GM12878 (cell line): ENCODE data around the gene DCUN1D3. TPM values are rescaled to one million over a fixed set of nuclear protein-coding genes. Genes with fewer than 3 reads are reported as not detected.

Experiments
- ATAC-seq: fragments of 200-7000 bp; cut with Tn5 transposase; 3 replicates; pipeline ENCODE4 v1.9.1; 2020; ENCODE audit warnings: mild to moderate bottlenecking, moderate library complexity
- BruUV-seq: library from RNA; stranded (reverse); fragments of 400-500 nt; replicated peaks from 2 replicates; lab custom pipeline; 2021; lab: Mats Ljungman, UMichigan
- CTCF ChIA-PET: fragments of 300-600 bp; sonication (Branson Sonifier 250); formaldehyde crosslinking; extraction: SDS; loops from one replicate; lab custom pipeline; 2021; ENCODE audit warnings: inconsistent platforms; lab: Yijun Ruan, JAX
- POLR2A ChIA-PET: fragments of 350-600 bp; formaldehyde crosslinking; extraction: SDS; loops from one replicate; lab custom pipeline; 2021; ENCODE audit warnings: inconsistent platforms; lab: Charles Lee
- RAD21 ChIA-PET: fragments of 300-600 bp; sonication (Branson Sonifier 250); formaldehyde crosslinking; loops from one replicate; lab custom pipeline; 2023; ENCODE audit warnings: antibody characterized with exemption; ENCODE audit not compliant: unreplicated experiment; lab: Charles Lee
- SMC1A ChIA-PET: fragments of 300-600 bp; sonication (Branson Sonifier 250); formaldehyde crosslinking; loops from one replicate; lab custom pipeline; 2023; ENCODE audit not compliant: unreplicated experiment, uncharacterized antibody; lab: Charles Lee
- DNase-seq: peaks from one replicate; pipeline ENCODE4 v3.0.0-alpha.2; 2011; ENCODE audit warnings: low read depth, low spot score
- FAIRE-seq: peaks from 3 replicates; lab custom pipeline; 2011; peaks lifted over from hg19 to GRCh38; lab: Jason Lieb, UNC
- H2AFZ ChIP-seq: 2 replicates; pipeline ENCODE4 v1.6.0; 2011; ENCODE audit warnings: low read depth, low read length, control low read depth; ENCODE audit not compliant: control insufficient read depth
- H3K27ac ChIP-seq: 2 replicates; pipeline ENCODE4 v1.5.1; 2011; ENCODE audit warnings: control low read depth; ENCODE audit not compliant: control insufficient read depth, insufficient read depth
- H3K27me3 ChIP-seq, 2 experiments: replicated peaks in 1 of 2; 2 replicates each; pipeline versions ENCODE4 v1.6.0 to v1.6.1; 2011; ENCODE audit warnings: low read length in 1 of 2; ENCODE audit not compliant: control insufficient read depth in 2 of 2, insufficient read depth in 2 of 2
- H3K36me3 ChIP-seq, 2 experiments: 2 replicates each; pipeline ENCODE4 v1.5.1; 2011; ENCODE audit warnings: low read length in 1 of 2; ENCODE audit not compliant: control insufficient read depth in 2 of 2, insufficient read depth in 2 of 2
- H3K4me1 ChIP-seq: 2 replicates; pipeline ENCODE4 v1.6.1; 2011; ENCODE audit warnings: mild to moderate bottlenecking, low read length, moderate library complexity, mixed read lengths; ENCODE audit not compliant: control insufficient read depth, insufficient read depth
- H3K4me2 ChIP-seq: 2 replicates; pipeline ENCODE4 v1.6.0; 2011; ENCODE audit warnings: control low read depth; ENCODE audit not compliant: control insufficient read depth, insufficient read depth
- H3K4me3 ChIP-seq: fragments of 200-600 bp; sonication (generic); 2 replicates; pipeline ENCODE4 v1.5.1; 2016
- H3K79me2 ChIP-seq: 2 replicates; pipeline ENCODE4 v1.6.0; 2011; ENCODE audit warnings: low read length; ENCODE audit not compliant: control insufficient read depth, insufficient read depth
- H3K9ac ChIP-seq: 2 replicates; pipeline ENCODE4 v1.8.0; 2011; ENCODE audit warnings: low read length, control low read depth, mixed read lengths; ENCODE audit not compliant: control insufficient read depth, insufficient read depth
- H3K9me3 ChIP-seq: replicated peaks from 3 replicates; pipeline ENCODE4 v1.5.1; 2011; ENCODE audit warnings: mild to moderate bottlenecking, low read length; ENCODE audit not compliant: control insufficient read depth, insufficient read depth
- H4K20me1 ChIP-seq: 2 replicates; pipeline ENCODE4 v1.6.0; 2011; ENCODE audit not compliant: control insufficient read depth, insufficient read depth
- BHLHE40 ChIP-seq, 2 experiments: fragments of 450-650 bp in 1 of 2; IDR thresholded peaks; 2 replicates each; pipeline ENCODE4 v1.6.1; 2011 to 2017; ENCODE audit warnings: low read depth in 2 of 2, borderline replicate concordance in 1 of 2, improper control_type of control experiment in 1 of 2, low read length in 1 of 2, mild to moderate bottlenecking in 1 of 2
- MEF2B ChIP-seq: fragments of 450-650 bp; IDR thresholded peaks from 2 replicates; pipeline ENCODE4 v1.6.1; 2018; ENCODE audit warnings: mild to moderate bottlenecking, moderate library complexity; ENCODE audit not compliant: partially characterized antibody, poor library complexity, severe bottlenecking
- NR2C2 ChIP-seq: IDR thresholded peaks from 2 replicates; pipeline ENCODE4 v1.6.1; 2011; ENCODE audit warnings: borderline replicate concordance, low read depth; ENCODE audit not compliant: control insufficient read depth, insufficient read length
- RFX5 ChIP-seq: IDR thresholded peaks from 2 replicates; pipeline ENCODE4 v1.6.1; 2011; ENCODE audit warnings: low read depth, low read length, improper control_type of control experiment
- SMAD1 ChIP-seq: fragments of 450-650 bp; IDR thresholded peaks from 2 replicates; pipeline ENCODE4 v1.6.1; 2018; ENCODE audit warnings: mild to moderate bottlenecking, low read depth; ENCODE audit not compliant: partially characterized antibody
- ZSCAN29 ChIP-seq: fragments of 450-650 bp; IDR thresholded peaks from 2 replicates; pipeline ENCODE4 v1.6.1; 2017; ENCODE audit warnings: mild to moderate bottlenecking, moderate library complexity
- WGBS: methylation state at CpG from one replicate; pipeline ENCODE4 v1.1.6; 2016; ENCODE audit warnings: low lambda C conversion rate; ENCODE audit not compliant: insufficient replicate concordance, insufficient coverage; ENCODE audit errors: missing lambda C conversion rate; 5-methylcytosine and 5-hydroxymethylcytosine counted together
- in situ Hi-C: fragments of 300-500 bp; cut with MboI; formaldehyde crosslinking; loops from 9 replicates; pipeline ENCODE4 v1.14.3; 2018; ENCODE audit warnings: mixed read lengths
- intact Hi-C: fragments of 100-400 bp; cut with micrococcal nuclease; formaldehyde crosslinking; loops from one replicate; pipeline ENCODE4 v1.14.2; 2022; ENCODE audit not compliant: unreplicated experiment
- polyA plus RNA-seq, 11 experiments: library from polyadenylated mRNA; depleted of rRNA in 4 of 11; unstranded in 6 of 11; stranded (reverse) in 5 of 11; fragments of >200 nt; fragmentation: Nextera tagmentation in 4 of 11; fragmentation: Illumina TruSeq in 1 of 11; extraction: Ambion mirVana in 4 of 11; extraction: Trizol in 1 of 11; gene quantifications; 1 replicate in 1 of 11; 2 replicates in 10 of 11; pipeline versions ENCODE4 v1.2.1 to v1.2.3, GENCODE V29; 2011 to 2016; ENCODE audit warnings: inconsistent platforms in 2 of 11, missing spikeins in 2 of 11, low read depth in 1 of 11
- total RNA-seq, 4 experiments: library from RNA; depleted of rRNA in 3 of 4; stranded (reverse); fragments of >200 nt in 3 of 4; fragmentation: Illumina TruSeq in 1 of 4; extraction: Trizol in 1 of 4; gene quantifications; 2 replicates each; pipeline versions ENCODE4 v1.2.1 to v1.2.3, GENCODE V29; 2013 to 2021
- TF ChIP-seq, protein P1 (sequence below): fragments of 450-650 bp; IDR thresholded peaks from 2 replicates; pipeline ENCODE4 v1.6.1; 2018; ENCODE audit warnings: mild to moderate bottlenecking, low read depth, moderate library complexity; ENCODE audit not compliant: partially characterized antibody
- TF ChIP-seq, protein P2 (sequence below): fragments of 450-650 bp; conservative IDR thresholded peaks from 2 replicates; pipeline ENCODE4 v1.6.1; 2017; ENCODE audit warnings: mild to moderate bottlenecking, moderate library complexity

Gene DCUN1D3
- total and polyA plus RNA-seq, 10 of the 15 experiments (the other 5 are each of a cell fraction or from before 2014, with no cell fraction given): 0.47 to 4.5 (median 1.9) TPM

DNA sequence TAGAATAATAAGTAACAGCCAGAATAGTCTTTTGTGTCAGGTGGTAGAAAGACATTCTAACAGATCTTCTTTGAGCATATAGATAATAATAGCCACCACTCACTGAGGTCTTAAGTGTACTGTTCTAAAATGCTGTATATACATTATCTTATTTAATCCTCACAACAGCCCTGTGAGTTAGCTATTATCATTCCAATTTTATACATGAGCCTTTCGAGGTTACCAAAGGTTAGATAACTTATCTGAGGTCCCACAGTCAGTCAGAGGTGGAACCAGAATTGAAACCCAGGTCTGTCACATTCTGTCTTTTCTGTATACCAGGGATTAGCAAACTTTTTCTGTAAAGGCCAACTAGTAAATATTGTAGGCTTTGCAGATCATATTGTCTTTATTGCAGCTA is 70.6 kb downstream of the DCUN1D3 start (continued):
- TF ChIP-seq, protein P1, sequence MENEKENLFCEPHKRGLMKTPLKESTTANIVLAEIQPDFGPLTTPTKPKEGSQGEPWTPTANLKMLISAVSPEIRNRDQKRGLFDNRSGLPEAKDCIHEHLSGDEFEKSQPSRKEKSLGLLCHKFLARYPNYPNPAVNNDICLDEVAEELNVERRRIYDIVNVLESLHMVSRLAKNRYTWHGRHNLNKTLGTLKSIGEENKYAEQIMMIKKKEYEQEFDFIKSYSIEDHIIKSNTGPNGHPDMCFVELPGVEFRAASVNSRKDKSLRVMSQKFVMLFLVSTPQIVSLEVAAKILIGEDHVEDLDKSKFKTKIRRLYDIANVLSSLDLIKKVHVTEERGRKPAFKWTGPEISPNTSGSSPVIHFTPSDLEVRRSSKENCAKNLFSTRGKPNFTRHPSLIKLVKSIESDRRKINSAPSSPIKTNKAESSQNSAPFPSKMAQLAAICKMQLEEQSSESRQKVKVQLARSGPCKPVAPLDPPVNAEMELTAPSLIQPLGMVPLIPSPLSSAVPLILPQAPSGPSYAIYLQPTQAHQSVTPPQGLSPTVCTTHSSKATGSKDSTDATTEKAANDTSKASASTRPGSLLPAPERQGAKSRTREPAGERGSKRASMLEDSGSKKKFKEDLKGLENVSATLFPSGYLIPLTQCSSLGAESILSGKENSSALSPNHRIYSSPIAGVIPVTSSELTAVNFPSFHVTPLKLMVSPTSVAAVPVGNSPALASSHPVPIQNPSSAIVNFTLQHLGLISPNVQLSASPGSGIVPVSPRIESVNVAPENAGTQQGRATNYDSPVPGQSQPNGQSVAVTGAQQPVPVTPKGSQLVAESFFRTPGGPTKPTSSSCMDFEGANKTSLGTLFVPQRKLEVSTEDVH: no peak

DNA sequence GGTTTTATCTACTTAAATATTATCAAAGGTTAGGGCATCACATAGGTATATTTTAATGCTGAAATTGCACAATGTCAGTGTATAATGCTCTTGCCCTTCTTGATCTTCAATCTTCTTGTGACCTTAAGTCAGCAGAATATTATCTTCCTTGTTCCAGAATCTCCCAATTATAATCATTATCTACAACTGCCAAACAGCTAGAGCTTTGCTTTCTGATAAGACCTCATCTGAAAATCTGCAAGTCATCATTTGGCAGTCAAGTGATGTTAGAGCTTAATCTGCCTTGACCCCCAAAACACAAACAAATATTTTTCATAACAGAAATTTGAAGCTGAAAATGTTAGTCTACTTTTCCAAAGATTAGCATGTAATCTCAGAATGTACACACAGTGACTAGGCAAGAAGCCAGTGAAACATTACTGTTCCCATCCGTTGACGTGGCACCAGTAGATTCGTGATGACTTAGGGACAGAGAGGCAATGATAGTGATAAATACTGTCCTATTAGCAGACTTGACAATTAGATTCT is 74.1 kb downstream of the DCUN1D3 start:
- intact Hi-C loops: no loop called here
- in situ Hi-C loops: no loop called here
- Histone ChIP-seq H3K79me2 (no peaks in the 10 kb centered on the region), H3K4me3 (no peak overlapping the region), H3K27ac (no peak overlapping the region), H3K9ac (no peak overlapping the region), H3K4me1 (peaks cover 8% of the 10 kb centered on the region), H4K20me1 (no peaks in the 10 kb centered on the region), H3K4me2 (no peak overlapping the region), H3K9me3 (no peaks in the 10 kb centered on the region), H3K27me3 (no peaks in the 10 kb centered on the region), H3K36me3 (no peaks in the 10 kb centered on the region), H2AFZ (no peak overlapping the region)
- POLR2A ChIA-PET: no interaction called here
- no peak for ATAC-seq
- SMC1A ChIA-PET: interaction anchor here (1.7 kb wide), 1 partner anchor 10 kb away, joined by 8 read pairs; no protein-coding TSS in a partner anchor
- RAD21 ChIA-PET: no interaction called here
- no peak for FAIRE-seq
- CTCF ChIA-PET: interaction anchor here (0.8 to 1.3 kb wide), 2 partner anchors 22 to 51 kb away, joined by 3 to 7 read pairs; no protein-coding TSS in a partner anchor
- BruUV-seq: no TSS peak
- no peak for DNase-seq
- 98% methylated on average over 3 of the region's 3 CpGs for WGBS
- TF ChIP-seq RFX5 (no peak), MEF2B (no peak), NR2C2 (no peak), ZSCAN29 (no peak), BHLHE40 (IDR thresholded peaks at IDR 0.05; ENCODE audit: borderline replicate concordance in 1 of 2, low read depth in 2 of 2, low read length in 1 of 2) (no peak), SMAD1 (no peak)
- TF ChIP-seq, protein P2, sequence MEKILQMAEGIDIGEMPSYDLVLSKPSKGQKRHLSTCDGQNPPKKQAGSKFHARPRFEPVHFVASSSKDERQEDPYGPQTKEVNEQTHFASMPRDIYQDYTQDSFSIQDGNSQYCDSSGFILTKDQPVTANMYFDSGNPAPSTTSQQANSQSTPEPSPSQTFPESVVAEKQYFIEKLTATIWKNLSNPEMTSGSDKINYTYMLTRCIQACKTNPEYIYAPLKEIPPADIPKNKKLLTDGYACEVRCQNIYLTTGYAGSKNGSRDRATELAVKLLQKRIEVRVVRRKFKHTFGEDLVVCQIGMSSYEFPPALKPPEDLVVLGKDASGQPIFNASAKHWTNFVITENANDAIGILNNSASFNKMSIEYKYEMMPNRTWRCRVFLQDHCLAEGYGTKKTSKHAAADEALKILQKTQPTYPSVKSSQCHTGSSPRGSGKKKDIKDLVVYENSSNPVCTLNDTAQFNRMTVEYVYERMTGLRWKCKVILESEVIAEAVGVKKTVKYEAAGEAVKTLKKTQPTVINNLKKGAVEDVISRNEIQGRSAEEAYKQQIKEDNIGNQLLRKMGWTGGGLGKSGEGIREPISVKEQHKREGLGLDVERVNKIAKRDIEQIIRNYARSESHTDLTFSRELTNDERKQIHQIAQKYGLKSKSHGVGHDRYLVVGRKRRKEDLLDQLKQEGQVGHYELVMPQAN: no peak
